Suprapubic skin (tissue), 3 donors: ENCODE measurements around the gene KAZN.

Source experiments
- POLR2AphosphoS5 ChIP-seq, 3 donors: sonication (generic); formaldehyde crosslinking; IDR thresholded peaks; one replicate each; pipeline ENCODE4 v1.6.1; 2017; ENCODE audit warnings: antibody characterized with exemption in 3 of 3
- TF ChIP-seq, protein P1 (sequence below), 2 donors: fragments of 200-600 bp in 1 of 2; fragments of 450-650 bp in 1 of 2; sonication (generic) in 1 of 2; IDR thresholded peaks; one replicate each; pipeline ENCODE4 v1.5.1; 2016 to 2019; ENCODE audit warnings: antibody characterized with exemption in 2 of 2, mild to moderate bottlenecking in 1 of 2, moderate library complexity in 1 of 2

DNA sequence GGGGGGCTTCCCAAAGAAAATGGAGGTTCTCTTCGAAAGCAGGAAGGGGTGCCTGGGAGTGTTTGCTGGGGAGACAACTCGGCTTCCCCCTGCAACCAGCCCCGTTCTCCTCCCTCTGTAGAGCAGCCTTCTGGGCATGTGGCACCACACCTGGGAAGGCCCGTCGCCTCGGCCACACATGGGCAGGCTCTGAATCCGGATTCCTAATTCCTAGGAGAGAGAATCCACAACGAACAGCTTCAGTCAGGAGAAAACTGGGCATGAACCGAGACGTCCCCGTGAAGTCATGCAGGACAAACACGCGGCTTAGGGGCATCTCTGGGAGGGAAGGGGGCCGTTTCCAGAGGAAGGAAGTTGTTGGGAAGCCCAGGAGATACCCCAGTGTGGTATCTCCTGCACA, 224.5 kb downstream of the KAZN start:
- TF ChIP-seq, protein P1, sequence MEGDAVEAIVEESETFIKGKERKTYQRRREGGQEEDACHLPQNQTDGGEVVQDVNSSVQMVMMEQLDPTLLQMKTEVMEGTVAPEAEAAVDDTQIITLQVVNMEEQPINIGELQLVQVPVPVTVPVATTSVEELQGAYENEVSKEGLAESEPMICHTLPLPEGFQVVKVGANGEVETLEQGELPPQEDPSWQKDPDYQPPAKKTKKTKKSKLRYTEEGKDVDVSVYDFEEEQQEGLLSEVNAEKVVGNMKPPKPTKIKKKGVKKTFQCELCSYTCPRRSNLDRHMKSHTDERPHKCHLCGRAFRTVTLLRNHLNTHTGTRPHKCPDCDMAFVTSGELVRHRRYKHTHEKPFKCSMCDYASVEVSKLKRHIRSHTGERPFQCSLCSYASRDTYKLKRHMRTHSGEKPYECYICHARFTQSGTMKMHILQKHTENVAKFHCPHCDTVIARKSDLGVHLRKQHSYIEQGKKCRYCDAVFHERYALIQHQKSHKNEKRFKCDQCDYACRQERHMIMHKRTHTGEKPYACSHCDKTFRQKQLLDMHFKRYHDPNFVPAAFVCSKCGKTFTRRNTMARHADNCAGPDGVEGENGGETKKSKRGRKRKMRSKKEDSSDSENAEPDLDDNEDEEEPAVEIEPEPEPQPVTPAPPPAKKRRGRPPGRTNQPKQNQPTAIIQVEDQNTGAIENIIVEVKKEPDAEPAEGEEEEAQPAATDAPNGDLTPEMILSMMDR (IDR thresholded peaks at IDR 0.05), result no peak
- no peak for TF ChIP-seq POLR2AphosphoS5 (IDR thresholded peaks at IDR 0.05)
